AG04449 (cell line): Measurements from ENCODE around the gene ASCC2.

ENCODE experiments used
- CTCF ChIA-PET: fragments of 350-600 bp; formaldehyde crosslinking; extraction: SDS; loops from one replicate; lab custom pipeline; 2021; ENCODE audit warnings: antibody characterized with exemption; lab: Yijun Ruan, JAX
- POLR2A ChIA-PET: fragments of 400-600, 350-600 bp; formaldehyde crosslinking; extraction: SDS; loops from one replicate; lab custom pipeline; 2020; ENCODE audit warnings: antibody characterized with exemption, inconsistent platforms; lab: Yijun Ruan, JAX
- DNase-seq: peaks from one replicate; pipeline ENCODE4 v3.0.0-alpha.2; 2010; ENCODE audit warnings: low read depth, low spot score
- H3K4me3 ChIP-seq: 2 replicates; pipeline ENCODE4 v1.5.1; 2011; ENCODE audit warnings: low read depth, mild to moderate bottlenecking, control low read depth, low read length
- TF ChIP-seq, protein P1 (sequence below): IDR thresholded peaks from one replicate; pipeline ENCODE4 v1.5.1; 2011; ENCODE audit warnings: mild to moderate bottlenecking, moderate library complexity, low read length, control low read depth, inconsistent platforms; ENCODE audit not compliant: insufficient read depth; ENCODE audit errors: missing control alignments

The ASCC2 gene

DNA sequence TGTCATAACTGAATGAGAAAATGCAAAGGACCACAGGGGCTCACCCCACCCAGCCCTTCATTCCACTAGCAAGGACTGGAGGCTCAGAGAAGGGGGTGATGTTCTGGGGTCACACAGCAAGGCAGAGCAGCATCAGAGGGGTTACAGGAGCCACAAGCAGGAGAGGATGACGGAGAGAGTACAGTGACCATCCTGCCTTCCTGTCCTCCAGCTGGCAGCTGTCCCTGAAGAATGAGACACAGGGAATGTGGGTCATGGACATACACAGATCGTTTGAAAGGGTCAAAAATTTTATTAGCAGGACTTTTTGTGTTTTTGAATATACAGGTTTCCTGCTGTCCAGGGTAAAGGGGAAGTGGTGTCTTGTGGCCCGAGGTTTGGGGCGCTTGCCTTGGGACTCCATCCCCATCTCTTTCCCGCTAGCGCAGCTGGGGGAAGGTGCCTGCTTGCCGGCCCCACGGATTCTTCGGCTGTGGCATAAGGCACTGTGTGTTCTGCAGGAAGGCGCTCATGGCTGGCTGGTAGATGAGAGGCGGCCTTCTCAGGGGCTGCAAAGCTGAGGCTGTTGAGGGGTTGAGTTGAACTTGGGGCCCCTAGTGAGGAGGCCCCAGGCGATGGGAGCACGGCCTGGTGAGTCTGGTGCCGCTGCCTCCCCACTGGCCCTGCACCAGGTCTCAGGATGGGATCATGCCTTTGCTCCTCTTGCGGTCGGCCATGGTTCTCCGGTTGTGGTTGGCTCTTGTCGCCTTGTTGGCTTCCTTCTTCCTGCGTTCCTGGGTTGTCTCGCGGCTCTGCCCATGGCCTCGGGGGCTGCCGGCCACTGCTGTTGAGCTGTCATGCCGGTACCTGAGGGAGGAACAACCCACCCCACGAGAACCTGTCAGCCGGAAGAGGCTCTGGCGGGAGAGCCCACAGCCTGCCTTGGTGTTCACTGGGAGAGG is 49.5 kb downstream of the ASCC2 start:
- no peak for DNase-seq
- ChIA-PET CTCF (interaction anchor here (2.2 kb wide), 1 partner anchor 12 kb away, joined by 5 read pairs; no protein-coding TSS in a partner anchor), POLR2A (no interaction called here)
- TF ChIP-seq, protein P1, sequence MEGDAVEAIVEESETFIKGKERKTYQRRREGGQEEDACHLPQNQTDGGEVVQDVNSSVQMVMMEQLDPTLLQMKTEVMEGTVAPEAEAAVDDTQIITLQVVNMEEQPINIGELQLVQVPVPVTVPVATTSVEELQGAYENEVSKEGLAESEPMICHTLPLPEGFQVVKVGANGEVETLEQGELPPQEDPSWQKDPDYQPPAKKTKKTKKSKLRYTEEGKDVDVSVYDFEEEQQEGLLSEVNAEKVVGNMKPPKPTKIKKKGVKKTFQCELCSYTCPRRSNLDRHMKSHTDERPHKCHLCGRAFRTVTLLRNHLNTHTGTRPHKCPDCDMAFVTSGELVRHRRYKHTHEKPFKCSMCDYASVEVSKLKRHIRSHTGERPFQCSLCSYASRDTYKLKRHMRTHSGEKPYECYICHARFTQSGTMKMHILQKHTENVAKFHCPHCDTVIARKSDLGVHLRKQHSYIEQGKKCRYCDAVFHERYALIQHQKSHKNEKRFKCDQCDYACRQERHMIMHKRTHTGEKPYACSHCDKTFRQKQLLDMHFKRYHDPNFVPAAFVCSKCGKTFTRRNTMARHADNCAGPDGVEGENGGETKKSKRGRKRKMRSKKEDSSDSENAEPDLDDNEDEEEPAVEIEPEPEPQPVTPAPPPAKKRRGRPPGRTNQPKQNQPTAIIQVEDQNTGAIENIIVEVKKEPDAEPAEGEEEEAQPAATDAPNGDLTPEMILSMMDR = no peak
- H3K4me3 ChIP-seq = no peak overlapping the region

DNA sequence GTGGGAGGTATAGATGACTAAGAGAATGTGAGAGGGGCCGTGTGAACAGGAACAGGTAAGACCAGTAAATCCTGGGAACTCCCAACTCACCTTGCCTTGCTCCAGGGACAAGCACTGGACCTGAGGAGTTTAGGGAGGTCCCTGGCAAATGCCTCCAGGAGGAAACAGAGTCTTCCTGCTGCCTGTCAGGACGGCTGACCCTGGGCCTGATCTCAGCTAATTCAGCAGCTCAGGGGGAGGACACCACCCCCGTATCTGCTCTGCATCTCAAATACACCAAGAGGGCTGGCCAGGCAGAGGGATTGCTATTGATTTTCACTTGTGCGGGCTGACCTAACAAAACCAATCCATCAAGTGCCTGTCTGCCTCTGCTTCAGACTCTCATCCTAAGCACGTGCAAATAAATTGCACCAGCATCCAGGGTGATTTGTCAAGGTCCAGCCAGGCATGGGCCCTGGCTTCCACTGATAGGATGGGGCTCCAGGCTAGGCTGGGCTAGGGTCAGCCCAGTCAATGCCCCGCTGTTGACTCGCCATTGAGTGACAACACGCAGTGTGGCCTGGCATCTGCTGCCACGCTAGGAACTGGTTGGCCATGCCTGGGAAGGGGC is 50.6 kb downstream of the ASCC2 start:
- TF ChIP-seq, protein P1 = no peak
- no peak for DNase-seq
- CTCF ChIA-PET = no interaction called here
- H3K4me3 ChIP-seq = no peak overlapping the region
- POLR2A ChIA-PET = no interaction called here

DNA sequence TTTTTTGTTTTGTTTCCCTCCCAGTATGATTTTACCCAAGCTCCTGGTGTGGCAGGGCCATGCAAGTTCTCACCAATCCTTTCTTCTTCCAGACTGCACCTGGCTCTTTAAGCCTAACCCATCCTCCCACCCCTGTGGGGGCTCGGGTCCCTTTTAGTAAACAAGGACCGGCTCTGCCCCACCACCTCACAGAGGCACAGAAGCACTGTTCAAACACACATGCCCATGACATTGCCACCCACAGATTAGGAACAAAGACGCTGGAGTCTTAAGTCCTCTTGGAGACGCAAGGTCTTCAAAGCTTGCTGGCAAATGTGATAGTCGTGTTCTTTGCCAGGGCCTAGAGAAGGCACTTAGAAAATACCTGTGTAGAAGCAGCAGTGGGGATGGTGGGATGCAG is 52.0 kb downstream of the ASCC2 start:
- ChIA-PET CTCF (no interaction called here), POLR2A (no interaction called here)
- TF ChIP-seq, protein P1 = no peak
- no peak overlapping the region for H3K4me3 ChIP-seq
- DNase-seq = no peak

DNA sequence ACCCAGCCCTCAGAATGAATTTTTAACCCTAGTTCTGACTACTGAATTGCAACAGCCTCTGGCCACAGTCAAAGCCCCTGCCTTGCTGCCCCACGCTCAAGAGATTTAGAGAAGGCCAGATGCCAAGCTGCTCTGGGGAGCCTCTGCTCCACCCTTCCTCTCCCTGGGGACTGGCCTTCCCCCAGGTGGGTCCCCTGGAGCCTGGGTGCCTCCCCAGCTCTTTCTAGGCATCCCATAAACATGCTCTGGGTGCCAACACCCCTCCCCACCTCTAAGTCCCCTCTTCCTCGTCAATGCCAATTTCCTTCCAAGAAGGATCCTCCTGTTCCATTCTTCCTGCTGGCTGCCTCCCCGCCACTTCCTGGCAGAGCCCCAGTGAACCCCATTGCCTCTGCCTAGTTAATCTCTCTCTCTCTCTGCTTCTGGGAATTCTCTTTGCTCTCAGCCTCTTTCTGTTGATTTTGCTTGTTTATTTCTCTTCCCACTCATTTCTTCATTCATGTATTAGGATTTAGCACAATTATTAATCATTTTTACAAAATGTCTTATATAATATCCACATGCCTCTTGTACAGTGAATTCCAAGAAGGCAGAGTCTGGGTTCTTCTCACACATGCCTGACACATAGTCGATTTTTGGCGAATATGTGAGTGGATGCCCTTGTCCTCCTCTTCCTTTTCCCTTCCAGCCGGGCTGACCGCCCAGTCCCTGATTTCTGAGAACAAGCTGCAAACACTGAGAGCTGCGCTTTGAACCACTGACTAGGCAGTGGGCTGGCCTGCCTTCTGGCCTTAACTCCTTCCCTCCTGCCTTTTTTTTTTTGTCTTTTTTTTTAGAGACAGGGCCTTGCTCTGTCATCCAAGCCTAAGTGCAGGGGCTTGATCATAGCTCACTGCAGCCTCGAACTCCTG is 53.4 kb downstream of the ASCC2 start:
- DNase-seq = no peak
- POLR2A ChIA-PET = no interaction called here
- H3K4me3 ChIP-seq = no peak overlapping the region
- CTCF ChIA-PET = interaction anchor here (0.8 to 2.1 kb wide), 2 partner anchors 13 to 221 kb away, joined by 3 to 6 read pairs; no protein-coding TSS in a partner anchor
- TF ChIP-seq, protein P1 = no peak

DNA sequence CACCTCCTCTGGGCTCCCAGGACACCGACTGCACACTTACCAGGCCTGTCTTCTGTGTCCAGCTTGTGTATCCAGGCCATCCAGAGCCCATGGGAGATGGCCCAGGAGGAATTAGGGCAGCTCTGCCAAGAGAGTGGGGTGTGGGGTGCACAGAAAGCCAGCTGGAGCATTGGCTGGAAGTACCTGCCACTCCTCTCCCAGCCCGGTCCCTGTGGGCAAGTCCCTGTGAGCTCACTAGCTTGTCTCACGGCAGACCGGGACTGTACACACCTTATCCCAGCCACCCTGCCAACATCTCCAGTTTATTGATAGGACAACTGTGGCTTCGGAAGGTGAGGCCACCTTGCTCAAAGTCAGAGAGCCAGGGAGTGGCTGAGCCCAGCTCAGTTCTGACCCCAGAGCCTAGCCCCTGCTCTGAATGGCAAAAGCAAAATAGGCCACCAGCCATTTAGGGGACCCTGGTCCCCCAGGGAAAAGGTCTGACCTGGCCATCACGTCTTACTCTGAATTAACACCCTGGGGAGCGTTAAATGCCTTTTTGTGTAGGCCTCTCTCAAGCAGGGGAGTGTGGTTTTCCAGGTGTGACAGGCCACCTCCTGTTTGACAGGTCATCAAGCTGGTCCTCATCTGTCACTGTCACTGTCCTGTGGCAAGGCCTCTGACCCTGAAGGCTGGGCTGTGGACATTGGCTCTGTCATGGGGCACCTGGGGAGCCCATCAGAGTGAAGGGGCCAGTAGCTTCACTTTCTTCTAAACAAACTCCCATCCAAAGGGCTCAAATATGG is 55.8 kb downstream of the ASCC2 start:
- CTCF ChIA-PET = interaction anchor here (0.7 to 2.5 kb wide), 7 partner anchors 10 to 307 kb away, joined by 3 to 17 read pairs (median 7); no protein-coding TSS in a partner anchor
- POLR2A ChIA-PET = no interaction called here
- no peak for DNase-seq
- TF ChIP-seq, protein P1 = no peak
- H3K4me3 ChIP-seq = no peak overlapping the region
